GM12878 (cell line): ENCODE data around the gene RFT1. TPM values are rescaled to one million over a fixed set of nuclear protein-coding genes. Genes with fewer than 3 reads are reported as not detected.

ENCODE experiments used
- ATAC-seq: fragments of 200-7000 bp; cut with Tn5 transposase; 3 replicates; pipeline ENCODE4 v1.9.1; 2020; ENCODE audit warnings: mild to moderate bottlenecking, moderate library complexity
- BruUV-seq: library from RNA; stranded (reverse); fragments of 400-500 nt; replicated peaks from 2 replicates; lab custom pipeline; 2021; lab: Mats Ljungman, UMichigan
- CTCF ChIA-PET: fragments of 300-600 bp; sonication (Branson Sonifier 250); formaldehyde crosslinking; extraction: SDS; loops from one replicate; lab custom pipeline; 2021; ENCODE audit warnings: inconsistent platforms; lab: Yijun Ruan, JAX
- POLR2A ChIA-PET: fragments of 350-600 bp; formaldehyde crosslinking; extraction: SDS; loops from one replicate; lab custom pipeline; 2021; ENCODE audit warnings: inconsistent platforms; lab: Charles Lee
- RAD21 ChIA-PET: fragments of 300-600 bp; sonication (Branson Sonifier 250); formaldehyde crosslinking; loops from one replicate; lab custom pipeline; 2023; ENCODE audit warnings: antibody characterized with exemption; ENCODE audit not compliant: unreplicated experiment; lab: Charles Lee
- SMC1A ChIA-PET: fragments of 300-600 bp; sonication (Branson Sonifier 250); formaldehyde crosslinking; loops from one replicate; lab custom pipeline; 2023; ENCODE audit not compliant: unreplicated experiment, uncharacterized antibody; lab: Charles Lee
- DNase-seq: peaks from one replicate; pipeline ENCODE4 v3.0.0-alpha.2; 2011; ENCODE audit warnings: low read depth, low spot score
- FAIRE-seq: peaks from 3 replicates; lab custom pipeline; 2011; peaks lifted over from hg19 to GRCh38; lab: Jason Lieb, UNC
- H2AFZ ChIP-seq: 2 replicates; pipeline ENCODE4 v1.6.0; 2011; ENCODE audit warnings: low read depth, low read length, control low read depth; ENCODE audit not compliant: control insufficient read depth
- H3K27ac ChIP-seq: 2 replicates; pipeline ENCODE4 v1.5.1; 2011; ENCODE audit warnings: control low read depth; ENCODE audit not compliant: control insufficient read depth, insufficient read depth
- H3K27me3 ChIP-seq, 2 experiments: replicated peaks in 1 of 2; 2 replicates each; pipeline versions ENCODE4 v1.6.0 to v1.6.1; 2011; ENCODE audit warnings: low read length in 1 of 2; ENCODE audit not compliant: control insufficient read depth in 2 of 2, insufficient read depth in 2 of 2
- H3K36me3 ChIP-seq, 2 experiments: 2 replicates each; pipeline ENCODE4 v1.5.1; 2011; ENCODE audit warnings: low read length in 1 of 2; ENCODE audit not compliant: control insufficient read depth in 2 of 2, insufficient read depth in 2 of 2
- H3K4me1 ChIP-seq: 2 replicates; pipeline ENCODE4 v1.6.1; 2011; ENCODE audit warnings: mild to moderate bottlenecking, low read length, moderate library complexity, mixed read lengths; ENCODE audit not compliant: control insufficient read depth, insufficient read depth
- H3K4me2 ChIP-seq: 2 replicates; pipeline ENCODE4 v1.6.0; 2011; ENCODE audit warnings: control low read depth; ENCODE audit not compliant: control insufficient read depth, insufficient read depth
- H3K4me3 ChIP-seq: fragments of 200-600 bp; sonication (generic); 2 replicates; pipeline ENCODE4 v1.5.1; 2016
- H3K79me2 ChIP-seq: 2 replicates; pipeline ENCODE4 v1.6.0; 2011; ENCODE audit warnings: low read length; ENCODE audit not compliant: control insufficient read depth, insufficient read depth
- H3K9ac ChIP-seq: 2 replicates; pipeline ENCODE4 v1.8.0; 2011; ENCODE audit warnings: low read length, control low read depth, mixed read lengths; ENCODE audit not compliant: control insufficient read depth, insufficient read depth
- H3K9me3 ChIP-seq: replicated peaks from 3 replicates; pipeline ENCODE4 v1.5.1; 2011; ENCODE audit warnings: mild to moderate bottlenecking, low read length; ENCODE audit not compliant: control insufficient read depth, insufficient read depth
- H4K20me1 ChIP-seq: 2 replicates; pipeline ENCODE4 v1.6.0; 2011; ENCODE audit not compliant: control insufficient read depth, insufficient read depth
- CEBPZ ChIP-seq: fragments of 150-350 bp; IDR thresholded peaks from 2 replicates; pipeline ENCODE4 v1.6.1; 2016; ENCODE audit warnings: low read depth, low read length
- IRF5 ChIP-seq: fragments of 450-650 bp; IDR thresholded peaks from 2 replicates; pipeline ENCODE4 v1.6.1; 2017; ENCODE audit warnings: borderline replicate concordance
- LARP7 ChIP-seq: fragments of 450-650 bp; IDR thresholded peaks from 2 replicates; pipeline ENCODE4 v1.6.1; 2017; ENCODE audit warnings: mild to moderate bottlenecking
- PML ChIP-seq: IDR thresholded peaks from 2 replicates; pipeline ENCODE4 v1.6.1; 2012; ENCODE audit warnings: low read length, inconsistent platforms
- SMARCA5 ChIP-seq: fragments of 450-650 bp; IDR thresholded peaks from 2 replicates; pipeline ENCODE4 v1.6.1; 2017; ENCODE audit warnings: mild to moderate bottlenecking
- WGBS: methylation state at CpG from one replicate; pipeline ENCODE4 v1.1.6; 2016; ENCODE audit warnings: low lambda C conversion rate; ENCODE audit not compliant: insufficient replicate concordance, insufficient coverage; ENCODE audit errors: missing lambda C conversion rate; 5-methylcytosine and 5-hydroxymethylcytosine counted together
- in situ Hi-C: fragments of 300-500 bp; cut with MboI; formaldehyde crosslinking; loops from 9 replicates; pipeline ENCODE4 v1.14.3; 2018; ENCODE audit warnings: mixed read lengths
- intact Hi-C: fragments of 100-400 bp; cut with micrococcal nuclease; formaldehyde crosslinking; loops from one replicate; pipeline ENCODE4 v1.14.2; 2022; ENCODE audit not compliant: unreplicated experiment
- polyA plus RNA-seq, 11 experiments: library from polyadenylated mRNA; depleted of rRNA in 4 of 11; unstranded in 6 of 11; stranded (reverse) in 5 of 11; fragments of >200 nt; fragmentation: Nextera tagmentation in 4 of 11; fragmentation: Illumina TruSeq in 1 of 11; extraction: Ambion mirVana in 4 of 11; extraction: Trizol in 1 of 11; gene quantifications; 1 replicate in 1 of 11; 2 replicates in 10 of 11; pipeline versions ENCODE4 v1.2.1 to v1.2.3, GENCODE V29; 2011 to 2016; ENCODE audit warnings: inconsistent platforms in 2 of 11, missing spikeins in 2 of 11, low read depth in 1 of 11
- total RNA-seq, 4 experiments: library from RNA; depleted of rRNA in 3 of 4; stranded (reverse); fragments of >200 nt in 3 of 4; fragmentation: Illumina TruSeq in 1 of 4; extraction: Trizol in 1 of 4; gene quantifications; 2 replicates each; pipeline versions ENCODE4 v1.2.1 to v1.2.3, GENCODE V29; 2013 to 2021
- TF ChIP-seq, protein P1 (sequence below): IDR thresholded peaks from 2 replicates; pipeline ENCODE4 v1.6.1; 2011; ENCODE audit warnings: mild to moderate bottlenecking, low read depth, low read length, moderate library complexity; ENCODE audit not compliant: insufficient replicate concordance

Gene RFT1
- total and polyA plus RNA-seq, 10 of the 15 experiments (the other 5 are each of a cell fraction or from before 2014, with no cell fraction given), result 16.6 to 75.1 (median 34.5) TPM

- ChIA-PET SMC1A (interaction anchor here (1.1 to 2.2 kb wide), 5 partner anchors 24 to 48 kb away, joined by 3 to 9 read pairs (median 3); no protein-coding TSS in a partner anchor), RAD21 (interaction anchor here (1.0 to 2.1 kb wide), 5 partner anchors 11 to 37 kb away, joined by 3 to 9 read pairs (median 5); no protein-coding TSS in a partner anchor), CTCF (interaction anchor here (1.7 to 4.2 kb wide), 4 partner anchors 12 to 38 kb away, joined by 7 to 45 read pairs (median 20); no protein-coding TSS in a partner anchor), POLR2A (interaction anchor here (0.5 to 3.6 kb wide), 3 partner anchors 13 to 42 kb away, joined by 5 to 32 read pairs (median 5); no protein-coding TSS in a partner anchor)
- FAIRE-seq (no peak), DNase-seq (no peak), ATAC-seq (no peak)
- no peak overlapping the region for H3K4me3 ChIP-seq
- no peaks in the 10 kb centered on the region for H3K36me3 ChIP-seq
- intact Hi-C loops, result no loop called here
- peaks cover 10% of the 10 kb centered on the region for H4K20me1 ChIP-seq
- peaks cover 31% of the 10 kb centered on the region for H3K79me2 ChIP-seq
- no peak overlapping the region for H3K27ac ChIP-seq
- no TSS peak for BruUV-seq
- H3K27me3 ChIP-seq, result no peaks in the 10 kb centered on the region; a peak in 1 of 4 replicates
- no peak overlapping the region for H3K9ac ChIP-seq
- WGBS, result 23% methylated on average over 3 of the region's 3 CpGs
- H2AFZ ChIP-seq, result no peak overlapping the region
- in situ Hi-C loops, result no loop called here
- H3K9me3 ChIP-seq, result no peaks in the 10 kb centered on the region
- peaks cover 23% of the 10 kb centered on the region for H3K4me1 ChIP-seq
- H3K4me2 ChIP-seq, result no peak overlapping the region
- TF ChIP-seq PML (no peak), SMARCA5 (no peak)
Observed at GRCh38 chr3:53157974-53158580, 27.8 kb upstream of the RFT1 start.

DNA sequence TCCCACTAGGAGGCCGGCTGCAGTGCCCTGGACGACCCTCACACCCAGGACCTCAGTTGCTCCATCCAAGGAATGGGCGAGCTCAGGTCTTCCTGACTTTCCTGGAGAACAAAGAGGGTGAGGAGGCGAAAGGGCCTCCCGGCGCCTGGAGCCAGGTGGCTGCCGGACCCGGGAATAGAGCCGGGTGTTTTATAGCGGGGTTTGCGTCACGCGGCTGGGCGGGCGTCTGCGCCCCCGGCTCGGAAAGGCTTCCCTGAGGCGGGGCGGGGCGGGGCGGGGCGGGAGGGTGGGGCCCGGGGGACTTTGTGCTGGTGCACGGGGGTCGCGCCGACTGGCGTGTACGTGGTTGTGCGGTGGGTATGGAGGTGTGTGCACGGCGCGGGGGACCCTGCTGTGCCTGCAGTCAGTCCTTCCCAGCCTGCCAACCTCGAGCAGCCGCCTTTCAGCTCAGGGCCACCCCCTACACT lies 26.2 kb upstream of the RFT1 start:
- peaks cover 14% of the 10 kb centered on the region for H3K79me2 ChIP-seq
- no peaks in the 10 kb centered on the region for H4K20me1 ChIP-seq
- ChIA-PET RAD21 (no interaction called here), SMC1A (interaction anchor here (1.3 kb wide), 1 partner anchor 40 kb away, joined by 3 read pairs; no protein-coding TSS in a partner anchor), CTCF (interaction anchor here (3.6 kb wide), 1 partner anchor 22 kb away, joined by 14 read pairs; no protein-coding TSS in a partner anchor), POLR2A (interaction anchor here (1.2 to 1.6 kb wide), 2 partner anchors 9 to 14 kb away, joined by 3 to 5 read pairs; no protein-coding TSS in a partner anchor)
- TF ChIP-seq, protein P1, sequence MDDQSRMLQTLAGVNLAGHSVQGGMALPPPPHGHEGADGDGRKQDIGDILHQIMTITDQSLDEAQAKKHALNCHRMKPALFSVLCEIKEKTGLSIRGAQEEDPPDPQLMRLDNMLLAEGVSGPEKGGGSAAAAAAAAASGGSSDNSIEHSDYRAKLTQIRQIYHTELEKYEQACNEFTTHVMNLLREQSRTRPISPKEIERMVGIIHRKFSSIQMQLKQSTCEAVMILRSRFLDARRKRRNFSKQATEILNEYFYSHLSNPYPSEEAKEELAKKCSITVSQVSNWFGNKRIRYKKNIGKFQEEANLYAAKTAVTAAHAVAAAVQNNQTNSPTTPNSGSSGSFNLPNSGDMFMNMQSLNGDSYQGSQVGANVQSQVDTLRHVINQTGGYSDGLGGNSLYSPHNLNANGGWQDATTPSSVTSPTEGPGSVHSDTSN, result no peak
- TF ChIP-seq CEBPZ (no peak), LARP7 (no peak), IRF5 (no peak)
- 18% methylated on average over 33 of the region's 36 CpGs for WGBS
- H3K9ac ChIP-seq, result no peak overlapping the region
- H3K4me2 ChIP-seq, result no peak overlapping the region
- FAIRE-seq (no peak), ATAC-seq (no peak), DNase-seq (no peak)
- H3K4me3 ChIP-seq, result no peak overlapping the region
- in situ Hi-C loops (no loop called here), intact Hi-C loops (no loop called here)
- no peaks in the 10 kb centered on the region; a peak in 1 of 4 replicates for H3K27me3 ChIP-seq
- no peaks in the 10 kb centered on the region for H3K9me3 ChIP-seq
- no peak overlapping the region for H3K27ac ChIP-seq
- H3K36me3 ChIP-seq, result no peaks in the 10 kb centered on the region
- no TSS peak for BruUV-seq
- H3K4me1 ChIP-seq, result peaks cover 19% of the 10 kb centered on the region
- H2AFZ ChIP-seq, result no peak overlapping the region
